OCI-LY7 (cell line): Measurements from ENCODE around the gene ORC4. TPM values are rescaled to one million over a fixed set of nuclear protein-coding genes. Genes with fewer than 3 reads are reported as not detected.

Source experiments
- BruUV-seq: library from RNA; stranded (reverse); fragments of 400-500 nt; replicated peaks from 2 replicates; lab custom pipeline; 2021; lab: Mats Ljungman, UMichigan
- CTCF ChIA-PET: fragments of 300-600 bp; sonication (Branson Sonifier 250); formaldehyde crosslinking; loops from one replicate; lab custom pipeline; 2022; ENCODE audit warnings: antibody characterized with exemption; ENCODE audit not compliant: unreplicated experiment; lab: Charles Lee
- POLR2A ChIA-PET: fragments of 300-600 bp; sonication (Branson Sonifier 250); formaldehyde crosslinking; loops from one replicate; lab custom pipeline; 2022; ENCODE audit warnings: antibody characterized with exemption; lab: Charles Lee
- DNase-seq: peaks from one replicate; pipeline ENCODE4 v3.0.0-alpha.2; 2015; ENCODE audit warnings: low spot score
- H2AFZ ChIP-seq: fragments of 200-600 bp; sonication (generic), shearing (Covaris generic); 2 replicates; pipeline ENCODE4 v1.6.1; 2014; ENCODE audit warnings: mild to moderate bottlenecking, antibody characterized with exemption, low read length, moderate library complexity
- H3K27ac ChIP-seq: fragments of 200-600 bp; sonication (generic); 2 replicates; pipeline ENCODE4 v1.5.1; 2014; ENCODE audit warnings: mixed run types, low read depth, mild to moderate bottlenecking, moderate library complexity, low read length, inconsistent platforms; ENCODE audit not compliant: poor library complexity, severe bottlenecking
- H3K36me3 ChIP-seq: fragments of 200-600 bp; sonication (generic); 2 replicates; pipeline ENCODE4 v1.6.1; 2014; ENCODE audit warnings: mild to moderate bottlenecking, antibody characterized with exemption, low read length, moderate library complexity, mixed read lengths; ENCODE audit not compliant: insufficient read depth
- H3K4me1 ChIP-seq: fragments of 200-600 bp; sonication (generic); 2 replicates; pipeline ENCODE4 v1.5.1; 2014; ENCODE audit warnings: mild to moderate bottlenecking, low read length; ENCODE audit not compliant: insufficient read depth, poor library complexity, severe bottlenecking
- H3K4me2 ChIP-seq: fragments of 200-600 bp; sonication (generic); 2 replicates; pipeline ENCODE4 v1.6.1; 2014; ENCODE audit warnings: mild to moderate bottlenecking, low read length
- H3K4me3 ChIP-seq: fragments of 200-600 bp; sonication (generic); 2 replicates; pipeline ENCODE4 v1.5.1; 2014; ENCODE audit warnings: mild to moderate bottlenecking, low read depth, low read length; ENCODE audit not compliant: poor library complexity, severe bottlenecking
- H3K79me2 ChIP-seq: fragments of 200-600 bp; sonication (generic); 2 replicates; pipeline ENCODE4 v1.6.1; 2016; ENCODE audit warnings: low read depth, mild to moderate bottlenecking, low read length, moderate library complexity, mixed read lengths; ENCODE audit not compliant: insufficient read depth
- H3K9me2 ChIP-seq: fragments of 200-600 bp; sonication (generic); 2 replicates; pipeline ENCODE4 v1.6.1; 2016; ENCODE audit warnings: mild to moderate bottlenecking, low read length, mixed read lengths; ENCODE audit not compliant: insufficient read depth
- H3K9me3 ChIP-seq: fragments of 200-600 bp; sonication (generic); 2 replicates; pipeline ENCODE4 v1.6.1; 2014; ENCODE audit warnings: mild to moderate bottlenecking, mixed run types, low read length, mixed read lengths
- H4K20me1 ChIP-seq: fragments of 200-600 bp; sonication (generic); 2 replicates; pipeline ENCODE4 v1.6.1; 2014; ENCODE audit warnings: mild to moderate bottlenecking, antibody characterized with exemption, low read length, moderate library complexity, mixed read lengths; ENCODE audit not compliant: insufficient read depth
- CTCF ChIP-seq: fragments of 200-600 bp; sonication (generic); conservative IDR thresholded peaks from 2 replicates; pipeline ENCODE4 v1.5.1; 2014; ENCODE audit warnings: mild to moderate bottlenecking, antibody characterized with exemption, low read length, moderate library complexity, mixed read lengths
- EZH2phosphoT487 ChIP-seq: fragments of 200-600 bp; sonication (generic); IDR thresholded peaks from 2 replicates; pipeline ENCODE4 v1.6.1; 2018; ENCODE audit warnings: low read depth, borderline replicate concordance, mild to moderate bottlenecking, mixed run types, antibody characterized with exemption, low read length, moderate library complexity, mixed read lengths
- intact Hi-C: fragments of 100-400 bp; cut with micrococcal nuclease; formaldehyde crosslinking; loops from one replicate; pipeline ENCODE4 v1.10.0; 2022; ENCODE audit not compliant: unreplicated experiment
- total RNA-seq, 2 experiments: library from RNA; depleted of rRNA in 1 of 2; stranded (reverse); fragments of >200 nt in 1 of 2; shearing (Covaris generic) in 1 of 2; gene quantifications; 2 replicates each; pipeline ENCODE4 v1.2.3, GENCODE V29; 2014 to 2022

The ORC4 gene
- total RNA-seq, 2 experiments from 2014 or later, result 20.3 to 37.4 TPM

GRCh38 chr2:147976102-147976501 is 44.4 kb downstream of the ORC4 start:
- Histone ChIP-seq H2AFZ (no peak overlapping the region), H3K9me2 (no peaks in the 10 kb centered on the region), H4K20me1 (no peaks in the 10 kb centered on the region; the same call in 1 of the 2 replicates), H3K4me3 (no peak overlapping the region), H3K9me3 (peaks cover 9% of the 10 kb centered on the region; the same call in 1 of the 2 replicates), H3K27ac (no peak overlapping the region), H3K4me2 (no peak overlapping the region), H3K36me3 (peaks cover 7% of the 10 kb centered on the region; the same call in 1 of the 2 replicates), H3K4me1 (no peaks in the 10 kb centered on the region), H3K79me2 (no peaks in the 10 kb centered on the region)
- intact Hi-C loops, result no loop called here
- no TSS peak for BruUV-seq
- DNase-seq, result no peak
- CTCF ChIA-PET, result no interaction called here
- TF ChIP-seq EZH2phosphoT487 (no peak), CTCF (no peak)
- POLR2A ChIA-PET, result no interaction called here

DNA sequence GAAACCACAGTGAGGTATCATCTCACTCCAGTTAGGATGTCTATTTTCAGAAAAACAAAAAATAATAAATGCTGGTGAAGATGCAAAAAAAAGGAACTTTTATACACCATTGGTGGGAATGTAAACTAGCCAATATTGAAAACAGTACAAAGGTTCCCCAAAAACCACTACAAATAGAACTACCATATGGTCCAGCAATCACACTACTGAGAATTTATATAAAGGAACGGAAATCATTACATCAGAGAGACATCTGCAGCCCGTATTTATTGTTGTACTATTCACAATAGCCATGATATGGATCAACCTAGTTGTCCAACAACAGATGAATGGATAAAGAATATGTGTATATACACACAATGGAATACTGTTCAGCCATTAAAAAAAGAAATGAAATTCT is 52.0 kb downstream of the ORC4 start:
- TF ChIP-seq EZH2phosphoT487 (no peak), CTCF (no peak)
- H3K4me1 ChIP-seq, result no peaks in the 10 kb centered on the region
- H3K9me3 ChIP-seq, result peaks cover 29% of the 10 kb centered on the region; the same call in 1 of the 2 replicates
- no peak overlapping the region for H3K4me2 ChIP-seq
- H3K36me3 ChIP-seq, result peaks cover 21% of the 10 kb centered on the region
- H2AFZ ChIP-seq, result no peak overlapping the region
- no peak for DNase-seq
- no TSS peak for BruUV-seq
- H3K4me3 ChIP-seq, result no peak overlapping the region
- intact Hi-C loops, result no loop called here
- no peaks in the 10 kb centered on the region for H3K9me2 ChIP-seq
- no peak overlapping the region for H3K27ac ChIP-seq
- CTCF ChIA-PET, result no interaction called here
- H4K20me1 ChIP-seq, result no peaks in the 10 kb centered on the region
- POLR2A ChIA-PET, result interaction anchor here (0.6 kb wide), 1 partner anchor 1179 kb away, joined by 3 read pairs; no protein-coding TSS in a partner anchor
- no peaks in the 10 kb centered on the region for H3K79me2 ChIP-seq

- ChIA-PET POLR2A (interaction anchor here (0.6 kb wide), 1 partner anchor 69 kb away, joined by 7 read pairs; the partner anchor contains the start of genes MBD5 and ORC4), CTCF (no interaction called here)
- no peak overlapping the region for H3K27ac ChIP-seq
- H3K36me3 ChIP-seq, result peaks cover 20% of the 10 kb centered on the region
- H3K4me1 ChIP-seq, result no peaks in the 10 kb centered on the region
- TF ChIP-seq EZH2phosphoT487, result no peak
- no peak for TF ChIP-seq CTCF
- no peaks in the 10 kb centered on the region for H4K20me1 ChIP-seq
- no peak overlapping the region for H3K4me3 ChIP-seq
- H3K9me2 ChIP-seq, result no peaks in the 10 kb centered on the region
- intact Hi-C loops, result no loop called here
- H3K4me2 ChIP-seq, result no peak overlapping the region
- no TSS peak for BruUV-seq
- no peaks in the 10 kb centered on the region for H3K79me2 ChIP-seq
- no peak for DNase-seq
- no peak overlapping the region for H2AFZ ChIP-seq
- no peaks in the 10 kb centered on the region for H3K9me3 ChIP-seq
These were observed 68.4 kb downstream of the ORC4 start for GRCh38 chr2:147952118-147952517.
